ENCODE data around the gene PTPRJ.

Gene PTPRJ

DNA sequence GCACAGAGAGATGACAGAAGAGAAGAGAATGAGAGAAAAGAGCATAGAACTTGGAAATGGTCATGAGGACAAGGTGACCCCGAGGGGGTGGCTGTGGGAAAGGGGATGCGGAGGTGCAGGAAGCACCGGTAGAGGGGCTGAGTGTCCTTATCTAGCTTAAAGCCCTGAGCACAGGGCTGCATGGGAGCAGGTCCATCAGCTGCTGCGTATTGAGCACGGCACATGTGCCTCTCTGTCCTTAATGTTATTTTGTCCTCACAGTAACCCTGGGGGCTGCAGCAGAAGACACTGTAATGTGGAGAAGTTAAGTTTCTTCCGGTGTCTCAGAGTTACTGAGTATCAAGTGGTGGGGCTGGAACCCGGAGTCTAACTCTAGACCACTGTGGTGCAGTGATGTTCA, 141.9 kb downstream of the PTPRJ start:
- Histone ChIP-seq H4K8ac (ENCODE audit: low read length) (no peak overlapping the region), H2BK15ac (ENCODE audit: low read depth, poor library complexity, severe bottlenecking) (no peak overlapping the region), H2BK12ac (ENCODE audit: low read length in 2 of 2) (no peak overlapping the region), H4K91ac (ENCODE audit: low read length) (no peak overlapping the region), H2AFZ (ENCODE audit: low read depth, low read length) (no peak overlapping the region), H3K9ac (ENCODE audit: low read length) (no peak overlapping the region), H3K27ac (ENCODE audit: low read length, poor library complexity, severe bottlenecking) (no peak overlapping the region), H2AK5ac (ENCODE audit: low read length, severe bottlenecking) (no peak overlapping the region), H3K4me3 (ENCODE audit: insufficient read depth in 1 of 2, low read depth in 1 of 2, low read length in 2 of 2) (no peak overlapping the region), H3K14ac (ENCODE audit: low read length in 2 of 2) (no peak overlapping the region), H3K36me3 (ENCODE audit: control insufficient read depth in 1 of 2, insufficient read depth in 2 of 2, low read depth in 1 of 2, low read length in 2 of 2) (peaks cover 21 to 39% of the 10 kb centered on the region in 2 experiments), H3K79me1 (replicated peaks; ENCODE audit: low read length, poor library complexity, severe bottlenecking) (peaks cover 46% of the 10 kb centered on the region), H3K4me2 (ENCODE audit: low read length, poor library complexity, severe bottlenecking) (no peak overlapping the region), H3K18ac (ENCODE audit: low read depth in 1 of 2, low read length in 2 of 2) (no peak overlapping the region), H3K4me1 (ENCODE audit: control insufficient read depth, insufficient read depth, low read depth, low read length) (peaks cover 1% of the 10 kb centered on the region), H3K23ac (ENCODE audit: low read length in 2 of 2) (no peak overlapping the region), H3K27me3 (ENCODE audit: control insufficient read depth in 1 of 2, insufficient read depth in 1 of 2, low read length in 2 of 2) (no peaks in the 10 kb centered on the region), H3K4ac (ENCODE audit: low read depth in 1 of 2, low read length in 2 of 2) (no peak overlapping the region), H2BK120ac (ENCODE audit: low read depth, low read length) (no peak overlapping the region), H2BK5ac (ENCODE audit: low read depth, low read length, poor library complexity, severe bottlenecking) (no peak overlapping the region), H3K9me3 (ENCODE audit: control insufficient read depth, low read length) (no peaks in the 10 kb centered on the region)
- DNase-seq = no peak
- WGBS = 90% methylated on average over 7 of the region's 7 CpGs

DNA sequence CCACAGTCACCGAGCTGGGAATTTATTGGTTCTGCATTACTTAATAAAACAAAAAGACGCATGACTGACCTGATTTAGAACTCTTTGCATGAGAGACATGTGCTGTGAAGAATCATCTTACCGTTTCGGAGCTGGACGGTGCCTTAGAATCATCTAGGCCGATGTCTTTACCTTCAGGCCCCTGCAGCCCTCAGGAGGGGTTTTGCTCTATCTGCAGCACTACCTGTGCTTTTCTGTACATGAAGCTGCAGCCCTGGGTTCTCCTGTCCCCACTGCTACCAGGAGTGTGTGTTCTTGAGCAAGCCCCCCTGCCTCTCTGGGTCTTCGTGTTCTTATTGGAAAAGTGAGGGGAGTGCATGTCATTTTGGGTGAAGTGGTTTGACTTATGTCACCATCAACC, 142.3 kb downstream of the PTPRJ start:
- peaks cover 50% of the 10 kb centered on the region for H3K79me1 ChIP-seq (replicated peaks; ENCODE audit: low read length, poor library complexity, severe bottlenecking)
- no peak for DNase-seq
- no peak overlapping the region for H2BK15ac ChIP-seq (ENCODE audit: low read depth, poor library complexity, severe bottlenecking)
- H2BK5ac ChIP-seq (ENCODE audit: low read depth, low read length, poor library complexity, severe bottlenecking) = no peak overlapping the region
- no peak overlapping the region for H3K9ac ChIP-seq (ENCODE audit: low read length)
- no peak overlapping the region for H3K27ac ChIP-seq (ENCODE audit: low read length, poor library complexity, severe bottlenecking)
- no peak overlapping the region for H2BK12ac ChIP-seq (ENCODE audit: low read length in 2 of 2)
- H3K9me3 ChIP-seq (ENCODE audit: control insufficient read depth, low read length) = no peaks in the 10 kb centered on the region
- H3K4ac ChIP-seq (ENCODE audit: low read depth in 1 of 2, low read length in 2 of 2) = no peak overlapping the region
- peaks cover 1% of the 10 kb centered on the region for H3K4me1 ChIP-seq (ENCODE audit: control insufficient read depth, insufficient read depth, low read depth, low read length)
- H2AFZ ChIP-seq (ENCODE audit: low read depth, low read length) = no peak overlapping the region
- H2AK5ac ChIP-seq (ENCODE audit: low read length, severe bottlenecking) = no peak overlapping the region
- H3K18ac ChIP-seq (ENCODE audit: low read depth in 1 of 2, low read length in 2 of 2) = no peak overlapping the region
- H3K36me3 ChIP-seq (ENCODE audit: control insufficient read depth in 1 of 2, insufficient read depth in 2 of 2, low read depth in 1 of 2, low read length in 2 of 2) = peaks cover 25 to 43% of the 10 kb centered on the region in 2 experiments
- H3K14ac ChIP-seq (ENCODE audit: low read length in 2 of 2) = no peak overlapping the region
- over 99% methylated on average over 7 of the region's 7 CpGs for WGBS
- H3K23ac ChIP-seq (ENCODE audit: low read length in 2 of 2) = no peak overlapping the region
- H4K8ac ChIP-seq (ENCODE audit: low read length) = no peak overlapping the region
- H3K4me3 ChIP-seq (ENCODE audit: insufficient read depth in 1 of 2, low read depth in 1 of 2, low read length in 2 of 2) = no peak overlapping the region
- H3K4me2 ChIP-seq (ENCODE audit: low read length, poor library complexity, severe bottlenecking) = no peak overlapping the region
- no peaks in the 10 kb centered on the region for H3K27me3 ChIP-seq (ENCODE audit: control insufficient read depth in 1 of 2, insufficient read depth in 1 of 2, low read length in 2 of 2)
- H2BK120ac ChIP-seq (ENCODE audit: low read depth, low read length) = no peak overlapping the region
- H4K91ac ChIP-seq (ENCODE audit: low read length) = no peak overlapping the region

DNA sequence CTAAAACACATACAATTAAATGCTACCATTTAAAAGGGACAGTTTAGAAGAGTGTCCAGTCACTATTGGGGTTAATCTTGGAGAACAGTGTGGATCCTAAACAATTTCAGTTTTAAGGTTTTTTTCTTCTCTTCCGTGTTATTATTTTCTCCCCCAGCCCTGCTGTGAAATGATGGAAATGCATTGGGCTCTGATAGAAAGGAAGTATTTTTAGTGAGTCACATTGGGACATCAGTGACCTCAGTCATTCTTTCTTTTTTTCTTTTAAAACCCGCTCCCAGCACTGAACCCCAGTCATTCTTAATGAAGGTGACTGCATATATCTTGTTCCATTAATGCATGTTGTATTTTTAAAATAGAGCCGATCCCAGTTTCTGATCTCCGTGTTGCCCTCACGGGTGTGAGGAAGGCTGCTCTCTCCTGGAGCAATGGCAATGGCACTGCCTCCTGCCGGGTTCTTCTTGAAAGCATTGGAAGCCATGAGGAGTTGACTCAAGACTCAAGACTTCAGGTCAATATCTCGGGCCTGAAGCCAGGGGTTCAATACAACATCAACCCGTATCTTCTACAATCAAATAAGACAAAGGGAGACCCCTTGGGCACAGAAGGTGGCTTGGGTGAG, 143.0 kb downstream of the PTPRJ start:
- Histone ChIP-seq H3K4me2 (ENCODE audit: low read length, poor library complexity, severe bottlenecking) (no peak overlapping the region), H3K9ac (ENCODE audit: low read length) (no peak overlapping the region), H3K23ac (ENCODE audit: low read length in 2 of 2) (no peak overlapping the region), H3K4me3 (ENCODE audit: insufficient read depth in 1 of 2, low read depth in 1 of 2, low read length in 2 of 2) (no peak overlapping the region), H3K14ac (ENCODE audit: low read length in 2 of 2) (no peak overlapping the region), H4K8ac (ENCODE audit: low read length) (no peak overlapping the region), H3K18ac (ENCODE audit: low read depth in 1 of 2, low read length in 2 of 2) (no peak overlapping the region), H3K4ac (ENCODE audit: low read depth in 1 of 2, low read length in 2 of 2) (no peak overlapping the region), H3K27me3 (ENCODE audit: control insufficient read depth in 1 of 2, insufficient read depth in 1 of 2, low read length in 2 of 2) (no peaks in the 10 kb centered on the region), H3K9me3 (ENCODE audit: control insufficient read depth, low read length) (no peaks in the 10 kb centered on the region), H2AFZ (ENCODE audit: low read depth, low read length) (no peak overlapping the region), H3K27ac (ENCODE audit: low read length, poor library complexity, severe bottlenecking) (no peak overlapping the region), H2BK15ac (ENCODE audit: low read depth, poor library complexity, severe bottlenecking) (no peak overlapping the region), H2BK12ac (ENCODE audit: low read length in 2 of 2) (no peak overlapping the region), H2AK5ac (ENCODE audit: low read length, severe bottlenecking) (no peak overlapping the region), H2BK5ac (ENCODE audit: low read depth, low read length, poor library complexity, severe bottlenecking) (no peak overlapping the region), H4K91ac (ENCODE audit: low read length) (no peak overlapping the region), H3K79me1 (replicated peaks; ENCODE audit: low read length, poor library complexity, severe bottlenecking) (peaks cover 55% of the 10 kb centered on the region), H2BK120ac (ENCODE audit: low read depth, low read length) (no peak overlapping the region), H3K4me1 (ENCODE audit: control insufficient read depth, insufficient read depth, low read depth, low read length) (peaks cover 4% of the 10 kb centered on the region), H3K36me3 (ENCODE audit: control insufficient read depth in 1 of 2, insufficient read depth in 2 of 2, low read depth in 1 of 2, low read length in 2 of 2) (peaks cover 32 to 49% of the 10 kb centered on the region in 2 experiments)
- WGBS = 91% methylated on average over 4 of the region's 8 CpGs
- DNase-seq = no peak

DNA sequence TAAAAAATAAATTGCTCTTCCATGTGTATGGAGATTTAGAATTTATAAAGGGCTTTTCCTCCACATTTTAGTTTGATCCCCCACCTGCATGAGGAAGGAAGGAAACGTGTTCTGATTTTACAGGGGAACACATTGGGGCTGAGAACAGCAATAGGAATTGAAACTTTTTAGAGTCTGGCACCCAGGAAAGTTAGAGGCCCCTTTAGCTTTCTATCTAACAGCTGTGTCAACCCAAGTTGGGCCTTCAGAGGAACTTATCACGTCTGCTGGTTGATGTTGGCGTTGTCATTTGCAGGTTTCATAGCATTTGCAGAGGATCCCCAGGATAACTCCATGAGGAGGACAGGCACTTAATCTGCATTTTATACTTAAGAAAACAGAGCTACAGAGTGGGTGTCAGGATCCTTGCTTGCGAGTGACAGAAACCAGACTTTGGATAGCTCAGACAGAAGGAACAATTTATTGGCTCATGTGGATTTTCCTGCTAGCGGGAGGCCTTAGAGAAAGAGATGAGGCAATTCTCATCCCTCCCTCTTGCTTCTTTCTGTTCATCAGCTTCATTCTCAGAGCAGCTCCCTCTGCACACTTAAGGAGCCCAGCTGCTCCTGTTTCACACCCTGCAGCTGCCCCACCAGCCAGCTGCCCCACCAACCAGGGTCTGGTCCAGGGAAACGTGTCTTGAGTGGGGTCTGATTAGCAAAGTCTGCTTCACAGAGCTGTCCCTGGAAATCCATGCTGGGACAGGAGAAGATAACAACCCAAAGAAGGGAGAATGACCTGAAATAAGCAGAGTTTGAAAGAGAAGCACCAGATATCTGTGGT, 143.8 kb downstream of the PTPRJ start:
- H3K4me1 ChIP-seq (ENCODE audit: control insufficient read depth, insufficient read depth, low read depth, low read length) = peaks cover 4% of the 10 kb centered on the region
- peak overlapping the region; percentile 72 for H4K8ac ChIP-seq (ENCODE audit: low read length)
- H3K14ac ChIP-seq (ENCODE audit: low read length in 2 of 2) = no peak overlapping the region
- no peak overlapping the region for H3K23ac ChIP-seq (ENCODE audit: low read length in 2 of 2)
- H3K9ac ChIP-seq (ENCODE audit: low read length) = no peak overlapping the region
- no peak overlapping the region for H2AFZ ChIP-seq (ENCODE audit: low read depth, low read length)
- no peak overlapping the region for H2BK120ac ChIP-seq (ENCODE audit: low read depth, low read length)
- no peak overlapping the region for H3K27ac ChIP-seq (ENCODE audit: low read length, poor library complexity, severe bottlenecking)
- no peak overlapping the region for H2AK5ac ChIP-seq (ENCODE audit: low read length, severe bottlenecking)
- H3K36me3 ChIP-seq (ENCODE audit: control insufficient read depth in 1 of 2, insufficient read depth in 2 of 2, low read depth in 1 of 2, low read length in 2 of 2) = peaks cover 36 to 53% of the 10 kb centered on the region in 2 experiments
- DNase-seq = peak; percentile 60
- no peak overlapping the region for H3K4ac ChIP-seq (ENCODE audit: low read depth in 1 of 2, low read length in 2 of 2)
- no peak overlapping the region for H4K91ac ChIP-seq (ENCODE audit: low read length)
- no peak overlapping the region for H3K4me2 ChIP-seq (ENCODE audit: low read length, poor library complexity, severe bottlenecking)
- H3K9me3 ChIP-seq (ENCODE audit: control insufficient read depth, low read length) = no peaks in the 10 kb centered on the region
- H3K27me3 ChIP-seq (ENCODE audit: control insufficient read depth in 1 of 2, insufficient read depth in 1 of 2, low read length in 2 of 2) = no peaks in the 10 kb centered on the region
- H2BK5ac ChIP-seq (ENCODE audit: low read depth, low read length, poor library complexity, severe bottlenecking) = no peak overlapping the region
- 57% methylated on average over 6 of the region's 6 CpGs for WGBS
- H2BK15ac ChIP-seq (ENCODE audit: low read depth, poor library complexity, severe bottlenecking) = no peak overlapping the region
- H3K18ac ChIP-seq (ENCODE audit: low read depth in 1 of 2, low read length in 2 of 2) = no peak overlapping the region
- peaks cover 55% of the 10 kb centered on the region for H3K79me1 ChIP-seq (replicated peaks; ENCODE audit: low read length, poor library complexity, severe bottlenecking)
- H3K4me3 ChIP-seq (ENCODE audit: insufficient read depth in 1 of 2, low read depth in 1 of 2, low read length in 2 of 2) = no peak overlapping the region
- H2BK12ac ChIP-seq (ENCODE audit: low read length in 2 of 2) = no peak overlapping the region
